HG03064 (cell line): Measurements from ENCODE around the gene TBCD.
"Not testable (repeated sequence)": the region's sequence is repeated elsewhere in the genome, so short reads cannot be mapped to it uniquely, and the experiment has no call there.

ENCODE experiments used
- ATAC-seq: cut with Tn5 transposase; IDR thresholded peaks from one replicate; pipeline ENCODE4 v1.9.1; 2021; ENCODE audit warnings: low read depth; ENCODE audit not compliant: unreplicated experiment

Gene TBCD

DNA sequence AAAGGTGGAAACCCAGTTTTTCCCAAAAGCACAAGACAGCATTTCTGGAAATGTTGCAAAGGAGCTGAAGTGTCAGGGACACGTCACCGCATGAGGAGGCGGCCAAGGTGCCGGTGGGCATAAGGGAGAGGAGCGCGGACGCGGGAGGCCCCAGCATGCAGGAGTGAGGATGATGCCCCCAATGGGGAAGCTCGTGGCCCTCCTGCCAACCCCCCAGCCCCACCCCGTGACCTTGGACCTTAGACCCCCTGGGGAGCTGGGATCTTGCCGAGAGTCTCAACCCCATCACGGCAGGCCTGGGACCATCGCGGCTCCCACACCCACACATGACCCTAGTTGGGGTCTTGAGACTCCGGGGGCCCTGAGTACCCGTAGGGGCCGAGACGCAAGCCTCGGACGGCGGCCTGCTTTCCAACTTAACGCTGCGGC is 208.1 kb downstream of the TBCD start:
- ATAC-seq, result no peak

DNA sequence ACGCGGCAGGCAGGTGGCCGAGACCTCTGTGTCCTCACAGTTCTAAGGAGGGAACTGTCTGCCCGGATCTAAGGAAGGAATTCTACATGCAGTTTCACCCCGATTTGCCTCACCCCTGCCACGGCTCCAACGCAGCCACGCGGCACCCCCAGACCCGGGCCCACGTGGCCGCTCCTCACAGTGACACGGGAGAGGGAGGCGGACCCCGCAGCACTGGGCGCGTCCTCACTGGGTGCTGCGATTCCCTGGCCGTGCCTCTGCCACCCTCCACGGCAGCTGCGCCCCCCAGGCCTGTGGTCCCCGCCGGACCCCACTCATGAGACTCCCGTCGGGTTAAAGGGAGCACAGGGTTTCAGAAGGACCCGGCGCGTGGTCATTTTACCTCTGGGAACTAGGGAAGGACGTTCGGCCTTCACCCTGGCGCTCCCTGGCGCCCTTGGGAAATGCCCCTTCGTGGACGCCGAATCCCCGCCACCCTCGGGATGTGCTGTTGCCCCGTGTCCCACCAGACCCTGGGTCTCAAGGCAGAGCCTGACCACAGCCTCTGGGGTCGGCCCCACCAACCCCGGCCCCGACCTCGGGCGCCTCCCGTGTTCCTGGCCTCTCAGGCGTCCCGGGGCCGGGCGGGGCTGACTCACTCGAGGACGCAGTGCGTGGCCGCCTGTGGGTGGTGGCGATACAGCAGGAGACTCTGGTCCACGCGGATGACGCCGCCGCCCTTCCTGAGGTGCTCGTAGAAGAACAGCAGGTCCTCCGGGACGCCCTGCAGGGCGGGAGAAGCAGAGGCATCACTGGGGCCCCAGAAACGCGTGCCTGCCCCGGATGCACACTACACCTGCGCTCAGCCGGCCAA is 208.8 kb downstream of the TBCD start:
- ATAC-seq, result no peak

DNA sequence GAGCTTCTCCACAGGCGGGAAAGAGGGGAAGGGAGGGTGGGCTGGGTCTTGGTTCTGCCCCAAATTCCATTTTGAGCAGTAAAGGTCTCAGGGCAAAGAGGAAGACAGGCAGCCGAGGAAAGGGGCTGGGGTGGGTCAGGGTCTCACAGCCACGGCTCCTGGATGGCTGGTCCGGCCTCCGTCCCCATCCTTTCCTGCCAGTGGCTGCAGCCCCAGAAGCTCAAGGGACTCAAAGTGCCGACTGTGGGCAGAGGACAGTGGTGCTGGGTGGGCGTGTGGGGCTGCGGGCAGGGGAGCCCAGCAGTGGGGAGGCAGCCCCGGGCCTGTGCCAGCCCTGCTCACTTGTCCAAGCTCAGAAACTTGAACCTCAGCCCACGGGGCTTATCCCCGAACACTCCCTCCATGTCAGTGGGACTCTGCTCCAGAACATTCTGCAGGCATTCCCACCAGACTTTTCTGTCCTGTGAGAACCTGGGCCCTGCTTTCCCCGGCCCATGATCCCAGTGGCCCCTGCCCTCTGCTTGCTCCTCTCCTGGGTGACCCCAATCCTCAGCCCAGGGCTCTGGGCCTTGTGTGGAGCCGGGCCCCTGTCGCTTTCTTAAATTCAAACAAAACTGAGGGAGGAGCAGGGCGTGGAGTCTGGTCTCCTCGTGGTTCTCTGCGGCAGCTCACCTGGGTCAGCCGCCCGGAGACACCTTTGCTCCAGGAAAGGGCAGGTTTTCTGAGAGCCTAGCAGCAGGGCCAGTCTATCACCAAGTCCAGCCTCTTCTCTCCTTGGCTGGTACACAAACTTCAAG is 209.7 kb downstream of the TBCD start:
- no peak for ATAC-seq

DNA sequence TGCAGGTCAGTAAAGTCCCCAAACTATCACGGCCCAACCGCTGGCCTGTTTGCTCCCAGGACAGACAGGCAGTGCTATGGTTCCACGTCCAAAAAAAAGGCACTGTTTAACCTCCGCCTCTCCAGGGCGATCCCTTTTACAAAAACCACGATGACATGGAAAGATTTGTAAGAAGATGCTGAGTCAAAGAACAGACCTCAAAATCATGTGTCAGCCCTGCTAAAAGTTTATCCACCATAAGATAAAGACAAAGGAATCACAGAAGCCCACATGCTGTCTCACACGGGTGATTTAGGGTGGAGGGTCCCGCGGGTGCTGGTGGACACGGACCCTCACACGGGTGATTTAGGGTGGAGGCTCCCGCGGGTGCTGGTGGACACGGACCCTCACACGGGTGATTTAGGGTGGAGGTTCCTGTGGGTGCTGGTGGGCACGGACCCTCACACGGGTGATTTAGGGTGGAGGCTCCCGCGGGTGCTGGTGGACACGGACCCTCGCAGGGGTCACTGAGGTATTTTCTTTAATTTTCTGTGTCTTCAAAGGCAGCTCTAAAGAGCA is 210.4 kb downstream of the TBCD start:
- ATAC-seq, result no peak

DNA sequence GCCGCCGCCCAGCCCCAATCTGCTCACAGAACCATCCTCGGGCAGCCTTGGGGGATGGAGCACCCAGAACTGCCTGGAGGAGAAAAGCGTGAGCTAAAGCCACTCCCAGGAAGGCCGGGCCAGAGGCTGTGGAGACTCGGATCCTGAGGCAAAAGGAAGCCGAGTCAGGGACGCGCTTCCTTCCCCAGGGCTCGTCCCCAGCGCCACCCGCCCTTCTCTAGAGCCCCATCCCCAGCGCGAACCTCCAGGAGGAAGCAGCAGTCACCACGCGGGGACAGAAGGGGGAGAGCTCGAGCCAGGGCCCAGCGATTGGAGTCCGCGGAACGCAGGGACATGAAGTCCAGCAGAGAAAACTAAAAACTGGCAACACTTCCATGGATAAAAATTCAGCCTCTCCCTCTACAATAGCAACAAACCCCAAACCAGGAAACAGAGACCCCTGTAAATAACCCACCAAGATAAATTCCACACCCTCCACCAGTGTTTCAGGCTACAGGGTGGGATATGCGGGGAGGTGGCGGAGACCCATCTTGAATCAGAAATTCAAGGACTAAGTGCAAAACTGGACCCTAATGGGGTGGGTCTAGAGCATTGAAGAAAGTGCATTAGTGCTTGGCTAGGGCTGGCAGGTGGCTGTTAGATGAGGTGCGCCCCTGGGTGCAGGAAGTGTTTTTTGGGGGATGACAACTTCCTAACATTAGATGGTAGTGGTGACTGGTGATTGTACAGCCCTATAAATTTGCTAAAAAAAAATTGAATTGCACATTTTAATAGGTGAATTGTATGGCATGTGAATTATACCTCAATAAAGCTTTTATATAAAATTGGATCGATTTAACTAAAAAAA is 211.5 kb downstream of the TBCD start:
- ATAC-seq, result no peak

DNA sequence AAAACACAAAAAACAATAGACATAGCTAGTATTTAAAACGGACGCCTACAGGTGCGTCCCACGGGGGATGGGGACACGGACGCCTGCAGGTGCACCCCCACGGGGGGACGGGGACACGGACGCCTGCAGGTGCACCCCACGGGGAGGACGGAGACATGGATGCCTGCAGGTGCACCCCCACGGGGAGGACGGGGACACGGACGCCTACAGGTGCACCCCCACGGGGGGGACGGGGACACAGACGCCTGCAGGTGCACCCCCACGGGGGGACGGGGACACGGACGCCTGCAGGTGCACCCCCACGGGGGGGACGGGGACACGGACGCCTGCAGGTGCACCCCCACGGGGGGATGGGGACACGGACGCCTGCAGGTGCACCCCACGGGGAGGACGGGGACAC is 212.6 kb downstream of the TBCD start:
- not testable (repeated sequence) for ATAC-seq

DNA sequence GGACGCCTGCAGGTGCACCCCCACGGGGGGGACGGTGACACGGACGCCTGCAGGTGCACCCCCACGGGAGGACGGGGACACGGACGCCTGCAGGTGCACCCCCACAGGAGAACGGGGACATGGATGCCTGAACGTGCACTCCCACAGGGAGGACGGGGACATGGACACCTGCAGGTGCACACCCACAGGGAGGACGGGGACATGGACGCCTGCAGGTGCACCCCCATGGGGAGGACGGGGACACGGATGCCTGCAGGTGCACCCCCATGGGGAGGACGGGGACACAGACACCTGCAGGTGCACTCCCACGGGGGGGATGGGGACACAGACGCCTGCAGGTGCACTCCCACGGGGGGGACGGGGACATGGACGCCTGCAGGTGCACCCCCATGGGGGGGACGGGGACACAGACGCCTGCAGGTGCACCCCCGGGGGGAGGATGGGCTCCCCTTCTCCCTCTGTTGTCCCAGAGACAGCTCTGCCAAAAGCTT is 213.0 kb downstream of the TBCD start:
- ATAC-seq, result no peak

DNA sequence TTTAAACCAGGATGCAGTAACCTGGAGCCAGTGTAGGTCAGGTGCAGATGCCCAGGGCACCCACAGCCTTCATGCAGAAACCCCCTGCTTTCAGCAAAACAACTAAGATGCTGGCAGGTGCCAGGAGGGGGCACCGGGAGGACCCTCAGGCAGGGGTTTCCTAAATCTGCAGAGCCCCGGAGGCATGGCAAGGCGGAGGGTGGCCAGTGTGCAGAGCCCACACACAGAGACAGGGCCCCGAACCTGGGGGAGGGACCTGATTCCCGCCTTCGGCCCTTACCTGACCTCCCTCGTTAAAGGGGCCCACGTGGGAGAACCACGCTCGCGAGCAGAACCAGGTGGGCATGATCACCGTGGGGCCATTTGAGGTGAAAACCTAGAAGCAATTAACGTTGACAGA is 213.5 kb downstream of the TBCD start:
- no peak for ATAC-seq

DNA sequence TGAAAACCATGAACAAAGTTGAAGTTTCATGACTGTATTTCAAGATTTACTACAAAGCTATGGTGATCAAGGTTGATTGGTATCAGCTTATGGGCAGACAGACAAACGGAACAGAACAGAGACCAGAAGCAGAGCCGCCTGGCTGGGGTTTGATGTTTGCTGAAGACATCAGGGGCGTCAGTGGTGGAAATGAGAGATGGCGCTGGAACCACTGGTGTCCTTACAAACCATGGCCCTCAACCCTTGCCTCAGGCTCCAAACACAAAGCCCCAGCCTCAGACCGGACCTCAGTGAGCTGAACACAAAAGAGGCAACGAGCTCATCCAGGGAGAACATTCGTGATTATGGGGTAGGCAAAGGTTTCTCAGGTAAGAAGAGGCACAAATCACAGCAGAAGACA is 214.6 kb downstream of the TBCD start:
- ATAC-seq, result no peak

DNA sequence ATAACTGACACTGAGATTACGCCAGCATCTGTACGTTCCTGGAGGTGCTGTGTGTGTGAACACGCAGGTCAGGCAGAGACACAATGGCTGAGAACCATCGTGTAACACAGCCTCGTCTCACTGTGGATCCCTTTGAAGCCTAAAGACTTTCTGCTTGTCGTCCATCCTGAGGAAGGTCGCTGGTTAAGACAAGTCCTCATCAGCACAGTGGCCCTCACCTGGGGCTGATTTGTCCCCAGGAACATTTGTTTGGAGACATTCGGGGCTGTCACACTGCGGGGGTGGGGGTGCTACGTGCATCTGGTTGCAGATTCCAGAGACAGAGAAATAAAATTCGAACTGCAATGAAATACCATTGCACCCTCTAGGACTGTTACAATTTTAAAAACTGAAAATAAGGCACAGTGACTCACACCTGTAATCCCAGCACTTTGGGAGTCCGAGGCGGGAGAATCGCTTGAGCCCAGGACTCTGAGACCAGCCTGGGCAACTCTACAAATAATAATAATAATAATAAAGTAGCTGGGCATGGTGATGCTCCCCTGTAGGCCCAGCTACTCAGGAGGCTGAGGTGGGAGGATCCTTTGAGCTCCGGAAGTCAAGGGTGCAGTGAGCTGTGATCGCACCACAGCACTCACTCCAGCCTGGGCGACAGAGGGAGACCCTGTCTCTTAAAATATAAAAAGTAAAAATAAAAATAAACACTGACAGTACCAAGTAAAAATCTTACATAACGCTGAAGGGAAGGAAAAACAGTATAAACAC is 215.6 kb downstream of the TBCD start:
- no peak for ATAC-seq

DNA sequence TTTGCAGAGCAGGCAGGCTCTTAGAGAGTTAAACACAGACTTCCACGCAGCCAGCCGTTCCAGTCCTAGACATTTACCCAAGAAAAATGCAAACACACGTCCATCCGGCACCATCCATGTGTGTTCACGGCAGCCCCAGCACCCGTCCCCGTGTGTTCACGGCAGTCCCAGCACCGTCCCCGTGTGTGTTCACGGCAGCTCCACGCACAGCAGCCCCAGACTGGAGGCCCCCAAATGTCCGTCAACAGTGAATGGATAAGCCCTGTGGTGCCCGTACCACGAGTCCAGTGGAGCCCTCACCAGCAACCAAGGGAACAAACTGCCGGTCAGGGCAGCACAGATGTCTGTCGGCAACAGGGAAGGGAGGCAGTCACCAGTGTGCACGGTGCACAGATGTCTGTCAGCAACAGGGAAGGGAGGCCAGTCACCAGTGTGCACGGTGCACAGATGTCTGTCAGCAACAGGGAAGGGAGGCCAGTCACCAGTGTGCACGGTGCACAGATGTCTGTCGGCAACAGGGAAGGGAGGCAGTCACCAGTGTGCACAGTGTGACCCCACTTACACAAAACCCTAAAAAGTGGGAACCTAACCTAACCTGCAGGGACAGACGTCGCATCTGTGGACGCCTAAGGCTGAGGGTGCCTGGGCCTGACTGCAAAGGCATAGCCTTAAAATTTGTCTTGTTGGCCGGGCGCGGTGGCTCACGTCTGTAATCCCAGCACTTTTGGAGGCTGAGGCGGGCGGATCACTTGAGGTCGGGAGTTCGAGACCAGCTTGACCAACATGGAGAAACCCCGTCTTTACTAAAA is 216.4 kb downstream of the TBCD start:
- ATAC-seq, result not testable (repeated sequence)

DNA sequence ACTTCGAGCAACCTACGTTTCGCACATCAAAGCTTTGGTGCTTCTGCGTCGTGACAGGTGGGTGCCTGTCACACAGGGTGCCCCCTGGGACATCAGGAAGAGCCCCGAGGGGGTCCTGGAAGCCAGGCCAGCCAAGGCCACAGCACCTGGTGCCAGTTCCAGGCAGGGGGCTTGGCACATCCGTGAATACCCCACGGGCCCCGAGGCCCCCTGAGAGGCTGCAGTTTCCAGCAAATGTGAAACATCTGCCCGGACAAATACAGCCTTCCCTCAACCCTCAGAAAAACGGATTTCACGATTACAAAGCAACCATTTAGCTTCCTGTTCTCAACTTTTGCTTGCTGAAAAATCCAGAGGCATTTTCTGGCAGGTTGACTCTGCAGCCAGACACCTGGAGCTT is 218.2 kb downstream of the TBCD start:
- ATAC-seq, result no peak

DNA sequence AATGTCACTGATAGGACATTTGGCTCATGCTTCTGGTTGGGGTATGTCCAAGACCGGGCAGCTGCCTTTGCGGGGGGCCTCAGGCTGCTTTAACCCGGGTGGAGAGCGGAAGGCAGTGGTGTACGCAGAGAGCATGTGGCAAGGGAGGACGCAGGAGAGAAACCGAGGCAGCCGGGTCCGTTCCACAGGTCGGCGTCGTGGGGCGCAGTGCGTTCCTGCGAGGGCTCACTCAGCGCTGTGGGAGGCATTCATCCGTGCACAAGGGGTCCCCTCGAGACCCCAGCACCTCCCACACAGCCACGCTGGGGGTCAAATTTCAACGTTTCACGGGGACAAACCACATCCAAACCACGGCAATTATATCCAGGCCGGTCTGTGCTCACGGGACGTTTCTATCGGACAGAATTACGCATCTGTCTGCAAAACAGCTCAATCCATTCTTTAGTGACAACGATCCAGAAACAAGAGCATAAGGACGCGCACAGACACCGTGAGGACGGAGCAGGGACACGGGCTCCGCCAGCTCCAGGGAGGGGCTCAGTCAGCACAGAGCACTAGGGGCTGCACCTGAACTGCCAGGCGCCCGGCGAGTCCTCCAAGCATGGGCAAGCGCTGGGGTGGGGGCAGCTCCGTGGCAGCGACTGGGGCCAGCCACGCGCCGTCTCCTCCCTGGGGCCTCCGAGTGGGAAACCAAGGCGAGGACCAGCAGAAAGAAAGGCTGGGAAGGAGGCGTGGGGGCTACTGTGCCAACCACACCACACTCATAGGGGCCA is 219.1 kb downstream of the TBCD start:
- no peak for ATAC-seq

DNA sequence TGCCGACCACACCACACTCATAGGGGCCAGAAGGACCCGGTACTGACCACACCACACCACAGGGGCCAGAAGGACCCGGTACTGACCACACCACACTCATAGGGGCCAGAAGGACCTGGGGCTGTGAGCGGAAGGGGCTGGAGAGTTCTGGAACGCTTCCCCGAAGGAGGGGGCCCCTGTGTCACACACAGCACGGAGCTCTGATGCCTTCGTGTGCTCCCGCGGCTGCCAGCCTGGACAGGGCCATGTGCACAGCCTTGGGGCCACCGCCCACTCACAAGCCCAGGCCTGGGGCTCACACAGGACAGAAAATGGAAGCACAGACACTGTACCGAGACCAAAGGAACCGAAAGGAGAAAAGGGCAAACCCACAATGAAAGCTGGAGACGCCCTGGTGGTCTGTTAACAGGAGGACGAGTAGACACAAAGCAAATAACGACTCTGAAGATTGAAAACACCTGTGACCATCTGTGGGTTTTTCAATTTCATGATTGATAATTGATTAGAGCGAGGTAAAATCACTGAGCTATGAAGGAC is 221.0 kb downstream of the TBCD start:
- no peak for ATAC-seq

DNA sequence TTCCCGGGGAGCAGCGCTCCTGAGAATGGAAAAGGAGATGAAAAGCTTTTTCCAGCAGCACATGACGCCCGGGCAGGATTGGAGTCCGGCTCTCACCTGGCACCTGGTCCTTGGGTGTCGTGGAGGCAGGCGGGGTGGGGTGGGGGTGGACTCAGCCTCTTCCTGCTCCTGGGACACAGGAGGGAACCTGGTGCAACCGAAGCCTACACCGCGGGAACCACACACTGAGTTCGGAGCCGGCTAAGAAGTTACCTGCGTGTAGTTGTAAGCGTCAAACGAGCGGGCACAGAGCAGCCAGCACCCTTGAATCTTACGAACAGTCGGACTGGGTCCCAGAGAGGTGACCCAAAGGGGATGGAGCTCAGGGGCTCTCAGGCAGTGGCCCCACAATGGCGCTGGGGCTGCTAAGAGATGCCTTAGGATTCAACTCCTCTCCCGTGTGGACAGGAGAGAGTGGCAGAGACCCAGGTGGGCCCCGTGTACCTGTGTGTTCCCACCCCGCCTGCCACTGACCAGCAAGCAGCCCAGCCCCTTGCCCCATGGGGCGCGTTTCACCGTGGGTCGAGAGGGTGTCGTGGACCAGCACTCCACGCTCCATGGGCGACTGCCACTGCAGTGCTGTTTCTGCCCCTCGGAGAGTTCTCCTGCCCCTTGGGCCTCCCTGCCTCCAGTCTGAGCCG is 221.7 kb downstream of the TBCD start:
- no peak for ATAC-seq

DNA sequence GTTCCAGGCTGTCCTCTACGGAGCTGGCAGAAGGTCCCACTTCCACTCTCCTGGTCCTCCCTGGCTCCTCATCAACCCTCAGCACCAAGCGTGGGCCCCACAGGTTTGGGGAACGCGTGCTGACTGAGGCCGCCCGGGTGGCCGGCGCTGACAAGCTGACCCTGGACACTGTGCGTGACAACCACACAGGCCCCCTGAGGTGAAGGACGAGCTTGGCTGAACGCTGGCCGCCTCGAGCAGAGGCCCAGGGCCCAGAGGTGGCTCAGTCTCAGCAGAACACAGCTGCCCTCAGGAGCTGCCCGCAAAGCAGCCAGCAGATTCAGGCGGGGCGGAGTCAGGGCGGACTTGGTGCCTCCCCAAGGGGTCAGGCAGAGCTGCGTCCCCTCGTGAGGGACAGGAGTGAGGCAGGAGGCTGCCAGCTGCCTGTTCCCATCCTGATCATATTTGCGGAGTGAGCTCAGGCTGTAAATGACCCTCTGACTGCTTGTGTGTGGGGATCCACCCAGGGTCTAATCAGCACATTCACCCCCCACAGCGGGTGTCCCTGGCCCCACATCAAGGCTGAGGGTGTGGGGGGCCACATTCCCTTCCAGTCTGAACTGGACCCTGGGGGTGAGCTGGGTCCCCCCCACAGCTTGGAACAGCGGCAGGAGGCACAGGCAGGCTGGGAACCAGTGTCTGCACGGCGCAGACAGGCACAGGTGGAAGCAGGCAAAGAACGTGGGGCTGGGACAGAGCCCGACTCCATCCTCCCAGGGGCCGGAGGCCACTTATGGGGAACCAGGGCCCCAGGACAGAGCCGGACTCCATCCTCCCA is 222.5 kb downstream of the TBCD start:
- no peak for ATAC-seq
